ENCODE data around the gene PSAT1. TPM values are rescaled to one million over a fixed set of nuclear protein-coding genes. Genes with fewer than 3 reads are reported as not detected.

Gene PSAT1
- total and polyA plus RNA-seq, 2 of the 13 experiments (the other 11 are each of a cell fraction or from before 2014, with no cell fraction given) = 135 to 229 TPM

- TF ChIP-seq, protein P1, sequence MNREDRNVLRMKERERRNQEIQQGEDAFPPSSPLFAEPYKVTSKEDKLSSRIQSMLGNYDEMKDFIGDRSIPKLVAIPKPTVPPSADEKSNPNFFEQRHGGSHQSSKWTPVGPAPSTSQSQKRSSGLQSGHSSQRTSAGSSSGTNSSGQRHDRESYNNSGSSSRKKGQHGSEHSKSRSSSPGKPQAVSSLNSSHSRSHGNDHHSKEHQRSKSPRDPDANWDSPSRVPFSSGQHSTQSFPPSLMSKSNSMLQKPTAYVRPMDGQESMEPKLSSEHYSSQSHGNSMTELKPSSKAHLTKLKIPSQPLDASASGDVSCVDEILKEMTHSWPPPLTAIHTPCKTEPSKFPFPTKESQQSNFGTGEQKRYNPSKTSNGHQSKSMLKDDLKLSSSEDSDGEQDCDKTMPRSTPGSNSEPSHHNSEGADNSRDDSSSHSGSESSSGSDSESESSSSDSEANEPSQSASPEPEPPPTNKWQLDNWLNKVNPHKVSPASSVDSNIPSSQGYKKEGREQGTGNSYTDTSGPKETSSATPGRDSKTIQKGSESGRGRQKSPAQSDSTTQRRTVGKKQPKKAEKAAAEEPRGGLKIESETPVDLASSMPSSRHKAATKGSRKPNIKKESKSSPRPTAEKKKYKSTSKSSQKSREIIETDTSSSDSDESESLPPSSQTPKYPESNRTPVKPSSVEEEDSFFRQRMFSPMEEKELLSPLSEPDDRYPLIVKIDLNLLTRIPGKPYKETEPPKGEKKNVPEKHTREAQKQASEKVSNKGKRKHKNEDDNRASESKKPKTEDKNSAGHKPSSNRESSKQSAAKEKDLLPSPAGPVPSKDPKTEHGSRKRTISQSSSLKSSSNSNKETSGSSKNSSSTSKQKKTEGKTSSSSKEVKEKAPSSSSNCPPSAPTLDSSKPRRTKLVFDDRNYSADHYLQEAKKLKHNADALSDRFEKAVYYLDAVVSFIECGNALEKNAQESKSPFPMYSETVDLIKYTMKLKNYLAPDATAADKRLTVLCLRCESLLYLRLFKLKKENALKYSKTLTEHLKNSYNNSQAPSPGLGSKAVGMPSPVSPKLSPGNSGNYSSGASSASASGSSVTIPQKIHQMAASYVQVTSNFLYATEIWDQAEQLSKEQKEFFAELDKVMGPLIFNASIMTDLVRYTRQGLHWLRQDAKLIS (CRISPR knock-in tag; IDR thresholded peaks at IDR 0.05) = no peak
- no peak for TF ChIP-seq MEIS2 (CRISPR knock-in tag; IDR thresholded peaks at IDR 0.05)
- TF ChIP-seq NFYB (CRISPR knock-in tag; IDR thresholded peaks at IDR 0.05) = 0 out of 2 replicates have a peak, but pooled peaks have one; percentile 22
- no peak for TF ChIP-seq ZBTB20 (CRISPR knock-in tag; IDR thresholded peaks at IDR 0.05; ENCODE audit: borderline replicate concordance, low read depth)
- peak; percentile 89; the same call in 1 of the 2 replicates for TF ChIP-seq FOXK1 (CRISPR knock-in tag; IDR thresholded peaks at IDR 0.05; ENCODE audit: borderline replicate concordance, low read depth)
- TF ChIP-seq BHLHE40 (IDR thresholded peaks at IDR 0.05; ENCODE audit: low read length) = peak; percentile 91
- no peak for TF ChIP-seq ZNF619 (CRISPR knock-in tag; IDR thresholded peaks at IDR 0.05)
- no peak for TF ChIP-seq AKAP8 (CRISPR knock-in tag; IDR thresholded peaks at IDR 0.05)
- TF ChIP-seq ZBTB3 (CRISPR knock-in tag; IDR thresholded peaks at IDR 0.05; ENCODE audit: borderline replicate concordance, low read depth) = no peak
- TF ChIP-seq ATRX (CRISPR knock-in tag; IDR thresholded peaks at IDR 0.05; ENCODE audit: borderline replicate concordance) = no peak
- no peak for TF ChIP-seq SKIL (CRISPR knock-in tag; IDR thresholded peaks at IDR 0.05; ENCODE audit: borderline replicate concordance)
- TF ChIP-seq, protein P2, sequence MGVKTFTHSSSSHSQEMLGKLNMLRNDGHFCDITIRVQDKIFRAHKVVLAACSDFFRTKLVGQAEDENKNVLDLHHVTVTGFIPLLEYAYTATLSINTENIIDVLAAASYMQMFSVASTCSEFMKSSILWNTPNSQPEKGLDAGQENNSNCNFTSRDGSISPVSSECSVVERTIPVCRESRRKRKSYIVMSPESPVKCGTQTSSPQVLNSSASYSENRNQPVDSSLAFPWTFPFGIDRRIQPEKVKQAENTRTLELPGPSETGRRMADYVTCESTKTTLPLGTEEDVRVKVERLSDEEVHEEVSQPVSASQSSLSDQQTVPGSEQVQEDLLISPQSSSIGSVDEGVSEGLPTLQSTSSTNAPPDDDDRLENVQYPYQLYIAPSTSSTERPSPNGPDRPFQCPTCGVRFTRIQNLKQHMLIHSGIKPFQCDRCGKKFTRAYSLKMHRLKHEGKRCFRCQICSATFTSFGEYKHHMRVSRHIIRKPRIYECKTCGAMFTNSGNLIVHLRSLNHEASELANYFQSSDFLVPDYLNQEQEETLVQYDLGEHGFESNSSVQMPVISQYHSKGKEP (CRISPR knock-in tag; IDR thresholded peaks at IDR 0.05) = no peak
- peak; percentile 36; the same call in 1 of the 2 replicates for TF ChIP-seq GABPB1 (CRISPR knock-in tag; IDR thresholded peaks at IDR 0.05)
- TF ChIP-seq ESRRA (CRISPR knock-in tag; IDR thresholded peaks at IDR 0.05; ENCODE audit: low read depth) = no peak
- TF ChIP-seq, protein P3, sequence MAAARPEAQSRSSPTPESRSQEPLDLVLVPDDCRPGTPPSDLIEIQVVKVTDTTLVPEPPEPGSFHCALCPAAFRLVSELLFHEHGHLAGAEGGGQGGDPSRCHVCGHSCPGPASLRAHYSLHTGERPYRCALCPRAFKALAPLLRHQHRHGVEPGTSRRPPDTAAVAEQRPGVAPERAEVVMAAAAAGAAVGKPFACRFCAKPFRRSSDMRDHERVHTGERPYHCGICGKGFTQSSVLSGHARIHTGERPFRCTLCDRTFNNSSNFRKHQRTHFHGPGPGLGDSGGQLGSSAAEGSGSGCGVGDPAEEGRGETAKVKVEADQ (CRISPR knock-in tag; IDR thresholded peaks at IDR 0.05; ENCODE audit: borderline replicate concordance) = no peak
- TF ChIP-seq IKZF5 (CRISPR knock-in tag; IDR thresholded peaks at IDR 0.05) = peak; percentile 73; the same call in 1 of the 2 replicates
- TF ChIP-seq ZNF772 (CRISPR knock-in tag; IDR thresholded peaks at IDR 0.05) = 0 out of 2 replicates have a peak, but pooled peaks have one; percentile 47
- TF ChIP-seq, protein P4, sequence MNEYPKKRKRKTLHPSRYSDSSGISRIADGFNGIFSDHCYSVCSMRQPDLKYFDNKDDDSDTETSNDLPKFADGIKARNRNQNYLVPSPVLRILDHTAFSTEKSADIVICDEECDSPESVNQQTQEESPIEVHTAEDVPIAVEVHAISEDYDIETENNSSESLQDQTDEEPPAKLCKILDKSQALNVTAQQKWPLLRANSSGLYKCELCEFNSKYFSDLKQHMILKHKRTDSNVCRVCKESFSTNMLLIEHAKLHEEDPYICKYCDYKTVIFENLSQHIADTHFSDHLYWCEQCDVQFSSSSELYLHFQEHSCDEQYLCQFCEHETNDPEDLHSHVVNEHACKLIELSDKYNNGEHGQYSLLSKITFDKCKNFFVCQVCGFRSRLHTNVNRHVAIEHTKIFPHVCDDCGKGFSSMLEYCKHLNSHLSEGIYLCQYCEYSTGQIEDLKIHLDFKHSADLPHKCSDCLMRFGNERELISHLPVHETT (CRISPR knock-in tag; conservative IDR thresholded peaks at IDR 0.05) = no peak
- TF ChIP-seq FOXP1 (IDR thresholded peaks at IDR 0.05) = peak; percentile 93
- TF ChIP-seq FOXP1 (CRISPR knock-in tag; IDR thresholded peaks at IDR 0.05) = peak; percentile 96
Observed at GRCh38 chr9:78286946-78287388, 10.0 kb upstream of the PSAT1 start (continued).

Measured in HepG2 (cell line).